KBM-7 (cell line): ENCODE results near the gene ARSG.
"Not testable (repeated sequence)": the region's sequence is repeated elsewhere in the genome, so short reads cannot be mapped to it uniquely, and the experiment has no call there.

Source experiments
- DNase-seq: peaks from one replicate; pipeline ENCODE4 v3.0.0-alpha.2; 2015
- in situ Hi-C: fragments of 300-500 bp; cut with MboI; formaldehyde crosslinking; loops from 2 replicates; pipeline ENCODE4 v1.14.3; 2020; ENCODE audit warnings: low sequenced_read_pairs, low pct_unique_long_range_greater_than_20kb, mixed read lengths

ARSG gene

GRCh38 chr17:68290955-68291835 lies at the start of gene ARSG, which contains the start of gene SLC16A6:
Gene ARSG, plus strand, starts transcription at chr17:68291495. Its CDS starts 15,999 bp downstream, at chr17:68307494.
Gene SLC16A6, minus strand, starts transcription at chr17:68291127. Its CDS starts 12,807 bp downstream, at chr17:68278320.
- in situ Hi-C loops, result no loop called here
- peak; percentile 42 for DNase-seq

- in situ Hi-C loops, result no loop called here
These were observed 44.8 kb upstream of the ARSG start for GRCh38 chr17:68246271-68247028.

GRCh38 chr17:68247445-68248198 lies 43.7 kb upstream of the ARSG start, which contains the start of gene AMZ2:
Gene AMZ2, plus strand, starts transcription at chr17:68248043. Its CDS starts 2,145 bp downstream, at chr17:68250188.
- in situ Hi-C loops, result no loop called here
- DNase-seq, result peak; percentile 95

More at GRCh38 chr17:68246271-68247028, 44.8 kb upstream of the ARSG start:
- no peak for DNase-seq

- in situ Hi-C loops, result no loop called here
- no peak for DNase-seq
These were observed 43.0 kb upstream of the ARSG start for GRCh38 chr17:68248199-68248825.

- no peak for DNase-seq
- in situ Hi-C loops, result no loop called here
These were observed 42.4 kb upstream of the ARSG start for GRCh38 chr17:68248891-68249290.

- peak; percentile 80 for DNase-seq
These were observed 41.9 kb upstream of the ARSG start for GRCh38 chr17:68249354-68249765.

GRCh38 chr17:68253426-68253825 lies 37.9 kb upstream of the ARSG start:
- in situ Hi-C loops, result loop anchor here (25.0 kb wide), 1 partner anchor 184 kb away; no protein-coding TSS in a partner anchor
- DNase-seq, result not testable (repeated sequence)

More at GRCh38 chr17:68249354-68249765, 41.9 kb upstream of the ARSG start:
- in situ Hi-C loops, result no loop called here

- in situ Hi-C loops, result loop anchor here (25.0 kb wide), 1 partner anchor 182 kb away; no protein-coding TSS in a partner anchor
- DNase-seq, result no peak
These were observed 36.1 kb upstream of the ARSG start for GRCh38 chr17:68255151-68255550.

- peak; percentile 79 for DNase-seq
- in situ Hi-C loops, result loop anchor here (25.0 kb wide), 1 partner anchor 181 kb away; no protein-coding TSS in a partner anchor
These were observed 35.4 kb upstream of the ARSG start for GRCh38 chr17:68255731-68256538.

- in situ Hi-C loops, result loop anchor here (25.0 kb wide), 1 partner anchor 181 kb away; no protein-coding TSS in a partner anchor
- DNase-seq, result not testable (repeated sequence)
These were observed 34.6 kb upstream of the ARSG start for GRCh38 chr17:68256701-68257100.

- no peak for DNase-seq
- in situ Hi-C loops, result loop anchor here (25.0 kb wide), 1 partner anchor 179 kb away; no protein-coding TSS in a partner anchor
These were observed 33.4 kb upstream of the ARSG start for GRCh38 chr17:68257934-68258333.

GRCh38 chr17:68258890-68259647 lies 32.2 kb upstream of the ARSG start:
- in situ Hi-C loops, result loop anchor here (25.0 kb wide), 1 partner anchor 178 kb away; no protein-coding TSS in a partner anchor
- DNase-seq, result peak; percentile 78

GRCh38 chr17:68259648-68259951 lies 31.7 kb upstream of the ARSG start:
- in situ Hi-C loops, result loop anchor here (25.0 kb wide), 1 partner anchor 178 kb away; no protein-coding TSS in a partner anchor
- DNase-seq, result peak; percentile 18

GRCh38 chr17:68260051-68260762 lies 31.1 kb upstream of the ARSG start:
- DNase-seq, result no peak
- in situ Hi-C loops, result loop anchor here (25.0 kb wide), 1 partner anchor 177 kb away; no protein-coding TSS in a partner anchor

- not testable (repeated sequence) for DNase-seq
- in situ Hi-C loops, result loop anchor here (25.0 kb wide), 1 partner anchor 175 kb away; no protein-coding TSS in a partner anchor
These were observed 28.8 kb upstream of the ARSG start for GRCh38 chr17:68262467-68262866.

GRCh38 chr17:68263101-68263681 lies 28.1 kb upstream of the ARSG start:
- DNase-seq, result peak; percentile 81

More at GRCh38 chr17:68263101-68263681, 28.1 kb upstream of the ARSG start:
- in situ Hi-C loops, result loop anchor here (25.0 kb wide), 1 partner anchor 174 kb away; no protein-coding TSS in a partner anchor
